Inflammatory macrophage treated with lipopolysaccharide for 4 hours (primary cell): ENCODE data around the gene SPNS2.

ENCODE experiments used
- DNase-seq: peaks from one replicate; pipeline ENCODE4 v3.0.0-alpha.2; 2020

Gene SPNS2

DNA sequence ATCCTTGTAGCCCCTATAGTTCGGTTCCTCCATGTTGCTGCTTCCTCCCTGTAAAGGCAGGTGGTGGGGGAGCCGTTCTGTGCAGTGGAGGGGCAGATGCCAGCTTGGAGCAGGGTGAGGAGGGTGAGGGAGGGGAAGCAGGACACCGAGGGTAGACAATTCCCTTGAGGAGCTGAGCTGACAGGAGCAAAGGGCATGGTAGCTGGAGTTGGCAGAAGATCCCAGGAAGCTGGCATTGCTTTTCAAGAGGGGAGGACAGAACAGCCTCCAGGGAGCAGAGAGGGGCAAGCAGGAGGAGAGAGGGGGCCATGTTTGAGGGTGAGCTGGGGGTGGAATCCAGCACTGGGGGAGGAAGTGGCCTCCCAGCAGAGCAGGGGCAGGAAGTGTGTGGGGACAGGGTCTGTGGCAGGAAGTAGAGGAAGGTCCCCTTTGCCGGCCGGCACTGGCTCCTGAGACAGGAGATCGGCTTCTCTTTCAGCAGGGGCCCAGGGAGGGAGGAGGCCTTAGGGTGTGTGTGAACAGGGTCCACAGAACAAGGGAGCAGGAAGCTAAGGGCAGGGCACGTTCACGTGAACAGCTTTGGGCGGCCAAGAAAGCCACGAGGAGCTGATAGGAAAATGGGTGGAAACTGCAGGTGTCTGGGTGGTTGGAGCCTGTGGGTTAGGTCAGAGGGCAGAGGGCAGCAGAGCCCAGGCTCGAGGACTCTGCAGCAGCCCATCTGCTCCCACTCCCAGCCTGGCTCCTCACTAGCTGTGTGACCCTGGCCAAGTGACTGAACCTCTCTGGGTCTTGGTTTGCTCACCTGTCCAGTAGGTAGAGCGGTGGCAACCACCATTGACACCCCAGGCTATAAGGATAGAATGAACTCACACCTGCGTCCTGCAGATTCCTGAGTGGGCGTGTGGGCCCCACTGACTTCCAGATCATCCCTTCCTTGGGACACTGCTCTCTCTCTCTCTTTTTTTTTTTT, 17.5 kb upstream of the SPNS2 start:
- no peak for DNase-seq

DNA sequence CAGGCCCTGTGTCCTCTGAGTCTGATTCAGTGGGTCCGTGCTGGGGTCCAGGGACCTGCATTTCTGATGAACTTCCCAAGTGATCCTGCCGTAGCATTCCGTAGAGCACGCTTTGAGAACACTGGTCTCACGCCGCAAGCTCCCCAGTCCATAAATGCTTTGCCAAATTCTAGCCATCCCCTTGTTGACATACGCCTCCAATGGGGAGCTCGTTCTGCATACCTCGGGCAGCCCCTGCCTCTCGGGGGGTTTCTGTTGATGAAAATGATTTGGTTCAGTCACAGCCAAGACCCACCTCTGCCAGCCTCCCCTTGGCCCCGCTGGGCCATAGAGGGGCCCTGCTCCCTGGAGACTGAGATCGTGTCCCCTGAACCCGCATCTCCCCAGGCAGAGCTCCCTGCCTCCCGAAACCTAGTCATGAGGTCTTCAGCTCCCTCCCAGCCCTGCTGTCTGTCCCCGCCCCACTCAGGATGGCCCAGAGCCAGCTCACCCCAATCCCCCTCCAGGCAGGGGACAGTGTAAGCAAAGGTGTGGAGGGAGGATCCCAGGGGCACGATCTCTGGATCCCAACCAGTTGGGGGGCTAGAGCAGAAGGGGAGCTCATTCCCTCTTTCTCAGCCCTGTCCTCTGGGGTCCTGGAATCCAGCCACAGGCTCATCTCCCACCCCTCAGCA, 16.2 kb upstream of the SPNS2 start:
- no peak for DNase-seq

DNA sequence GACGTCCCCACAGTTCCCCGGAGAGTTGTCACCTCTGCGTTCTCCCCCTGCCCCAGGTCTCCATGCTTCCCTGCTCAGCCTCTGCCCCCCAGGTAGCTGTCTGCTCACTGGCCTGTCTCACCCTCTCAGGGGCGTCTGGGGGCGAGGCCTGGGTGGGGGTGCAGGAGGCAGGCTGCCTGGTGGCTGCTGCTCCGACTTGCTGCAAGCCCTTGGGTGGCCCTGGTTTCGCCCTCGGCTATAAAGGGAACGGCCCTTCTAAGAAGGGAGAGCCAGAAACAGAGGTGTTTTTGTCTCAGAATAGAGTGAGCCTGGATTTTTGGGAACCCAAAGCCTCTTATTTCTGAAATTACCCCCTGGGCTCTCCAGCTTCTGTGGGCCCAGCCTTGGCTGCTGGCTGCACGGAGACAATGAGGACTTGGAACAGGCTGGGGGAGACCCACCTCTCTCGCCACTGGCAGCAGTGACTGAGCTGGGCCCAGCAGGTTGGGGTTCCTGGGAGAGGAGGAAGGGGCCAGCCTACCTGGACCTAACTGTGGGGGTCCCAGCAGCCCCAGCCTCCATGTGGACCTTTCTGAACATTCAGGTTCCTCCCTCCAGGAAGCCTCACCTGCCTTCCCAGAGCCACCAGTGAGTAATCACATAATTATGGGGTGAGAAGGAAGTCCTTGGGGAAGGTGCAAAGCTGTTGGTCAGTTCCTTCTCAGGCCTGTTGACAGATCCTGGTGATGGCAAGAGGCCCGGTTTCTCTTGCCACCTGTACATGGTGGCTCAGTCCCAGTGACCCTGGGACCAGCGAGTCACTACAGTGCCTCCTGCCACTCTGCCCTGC, 15.5 kb upstream of the SPNS2 start:
- no peak for DNase-seq

GRCh38 chr17:4485676-4486646, 12.7 kb upstream of the SPNS2 start:
- DNase-seq = no peak

GRCh38 chr17:4487296-4487695, 11.4 kb upstream of the SPNS2 start:
- no peak for DNase-seq

GRCh38 chr17:4487820-4488716, 10.6 kb upstream of the SPNS2 start:
- no peak for DNase-seq

- DNase-seq = no peak
Observed at GRCh38 chr17:4488989-4489595, 9.6 kb upstream of the SPNS2 start.

- DNase-seq = no peak
Observed at GRCh38 chr17:4490109-4490591, 8.5 kb upstream of the SPNS2 start.

DNA sequence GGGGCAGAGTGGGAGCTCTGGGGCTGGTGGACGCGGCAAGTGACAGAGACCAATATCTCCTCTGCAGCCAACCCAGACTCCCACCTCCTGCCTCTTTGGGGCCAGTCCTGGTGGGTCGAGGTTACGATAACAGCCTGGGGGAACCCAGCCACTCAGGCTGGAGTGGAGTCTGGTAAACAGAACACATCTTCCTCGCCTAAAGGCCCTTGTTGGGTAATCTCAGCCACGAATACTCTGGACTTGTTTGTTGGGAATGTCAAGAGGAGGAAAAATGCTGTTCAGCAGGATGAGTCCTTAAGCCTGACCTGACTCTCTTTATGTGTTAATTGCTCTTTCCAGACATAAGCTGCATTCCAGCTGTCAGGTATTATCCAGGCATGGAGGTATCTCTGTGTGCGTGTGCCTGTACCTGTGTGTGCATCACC, 8.0 kb upstream of the SPNS2 start:
- no peak for DNase-seq

DNA sequence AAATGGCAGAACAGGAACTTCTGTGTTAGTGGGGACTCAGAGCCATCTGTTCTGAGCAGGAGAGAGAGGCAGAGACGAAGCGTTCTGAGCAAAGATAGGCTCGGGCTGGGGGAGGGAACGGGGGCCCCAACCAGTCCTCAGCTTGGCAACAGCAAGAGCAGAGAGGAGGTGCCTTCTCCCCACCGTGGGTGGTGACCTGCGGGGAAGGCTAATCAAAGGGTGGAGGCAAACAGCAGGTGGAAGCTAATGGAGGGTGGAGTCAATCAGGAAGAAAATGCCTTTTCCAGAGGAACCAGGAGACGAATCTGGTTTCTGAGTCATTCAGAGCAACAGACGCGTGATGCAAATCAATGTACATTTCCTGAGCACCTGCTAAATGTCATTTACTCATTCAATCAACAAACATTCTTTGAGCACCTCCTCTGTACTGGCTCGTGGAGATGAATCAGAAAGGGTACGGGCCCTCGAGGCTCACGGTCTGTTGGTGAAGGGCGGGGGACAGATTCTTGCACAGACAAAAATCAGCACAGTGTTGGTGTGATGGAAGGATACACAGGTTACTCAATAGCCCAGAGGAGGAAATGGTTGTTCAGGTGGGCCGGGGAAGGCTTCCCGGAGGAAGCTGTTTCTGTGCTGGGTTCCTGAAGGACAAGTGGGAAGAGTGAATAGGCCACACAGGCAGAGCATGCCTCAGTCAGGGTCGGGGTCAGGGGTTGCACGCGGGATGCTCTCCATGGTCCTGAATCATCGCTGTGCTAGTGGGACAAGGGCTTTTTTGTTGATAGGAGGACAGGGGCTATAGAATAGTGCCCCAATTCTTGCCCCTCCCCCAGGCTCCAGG, 5.7 kb upstream of the SPNS2 start:
- DNase-seq = no peak

GRCh38 chr17:4497101-4497824, 1.4 kb upstream of the SPNS2 start:
- DNase-seq = no peak

DNA sequence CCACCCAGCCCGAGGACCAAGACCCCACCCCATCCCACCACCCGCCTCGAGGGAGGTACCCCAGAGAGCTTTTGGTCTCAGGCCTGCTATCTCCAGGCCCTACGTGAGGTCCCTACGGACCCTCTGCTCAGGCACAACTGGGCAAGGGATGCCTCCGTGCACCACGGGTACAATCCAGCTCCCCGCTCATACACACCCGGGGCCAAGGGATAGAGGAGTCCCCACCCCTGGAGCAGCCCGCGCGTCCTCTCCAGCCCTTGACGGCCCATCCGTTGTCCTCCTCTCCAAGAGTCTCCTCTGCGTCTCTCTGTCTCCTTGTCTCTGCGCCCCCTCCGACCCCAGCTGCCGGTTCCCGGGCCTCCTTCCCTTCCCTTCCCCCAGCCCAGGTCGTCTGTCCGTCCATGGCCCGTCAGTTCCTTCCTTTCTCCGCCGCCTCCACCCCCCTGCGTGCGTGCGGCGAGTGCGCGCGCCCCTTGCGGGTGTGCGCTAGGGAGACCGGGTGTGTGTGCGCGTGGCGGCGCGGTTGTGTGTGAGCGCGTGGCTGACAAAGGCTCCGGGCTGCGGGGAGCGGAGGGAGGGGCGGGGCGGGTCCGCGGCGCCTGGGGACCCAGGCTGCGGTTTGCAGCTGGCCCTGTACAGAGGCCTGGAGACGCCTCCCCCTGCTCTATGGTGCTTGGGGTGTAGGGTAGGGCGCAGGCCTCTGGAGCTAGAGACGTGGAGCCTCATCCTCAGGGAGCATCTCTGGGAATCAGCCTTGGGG, 930 bp downstream of the SPNS2 start:
- no peak for DNase-seq

DNA sequence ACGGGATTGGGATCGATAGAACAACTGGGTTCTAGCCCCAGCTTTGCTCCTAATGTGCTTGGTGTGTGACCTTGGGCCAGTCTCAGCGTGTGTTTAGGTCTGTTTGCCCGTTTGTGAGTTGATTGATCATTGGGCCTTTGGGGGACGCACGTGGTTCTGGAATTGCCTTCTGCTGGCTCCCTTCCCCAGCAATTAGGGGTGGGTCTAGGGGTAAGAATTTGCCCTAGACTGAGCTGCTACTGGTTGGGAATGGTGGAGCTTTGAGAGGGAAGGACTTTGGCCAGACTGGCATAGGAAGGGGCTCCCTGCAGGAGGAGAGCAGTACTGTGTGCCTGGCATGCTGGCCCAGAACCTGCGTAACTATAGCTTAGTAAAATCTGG, 1.5 kb downstream of the SPNS2 start:
- no peak for DNase-seq

DNA sequence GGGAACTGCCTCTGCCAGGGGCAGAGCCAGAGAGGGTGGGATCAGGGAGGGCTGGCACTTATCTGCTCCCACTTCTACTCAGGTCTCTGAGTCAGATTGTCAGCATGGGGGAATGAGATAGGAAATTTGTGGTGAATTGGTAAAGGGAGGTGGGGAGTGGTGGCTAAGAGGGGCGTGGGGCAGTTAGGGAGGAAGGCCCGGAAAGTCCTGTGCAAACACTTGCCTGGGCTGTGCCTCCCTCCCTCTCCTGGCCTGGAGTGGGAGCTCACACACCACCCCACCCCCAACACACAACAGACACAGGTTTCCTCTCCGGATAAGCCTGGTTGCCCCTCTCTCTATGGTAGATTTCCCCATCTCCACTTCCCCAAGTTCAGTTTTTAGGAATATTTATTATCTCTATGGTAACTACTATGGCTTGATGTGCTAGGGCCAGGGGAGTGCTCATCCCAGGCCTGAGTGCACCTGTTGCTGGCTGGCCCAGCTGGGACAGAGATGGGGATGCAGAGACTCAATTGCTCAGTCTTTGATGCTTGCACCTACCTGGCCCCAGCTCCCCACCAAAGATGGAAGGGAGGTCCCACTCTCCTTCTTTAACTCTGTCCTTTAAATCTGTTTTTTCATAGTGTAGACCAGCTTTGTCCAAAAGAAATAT, 2.7 kb downstream of the SPNS2 start:
- DNase-seq = no peak

- DNase-seq = no peak
Observed at GRCh38 chr17:4502466-4503154, 3.9 kb downstream of the SPNS2 start.

DNA sequence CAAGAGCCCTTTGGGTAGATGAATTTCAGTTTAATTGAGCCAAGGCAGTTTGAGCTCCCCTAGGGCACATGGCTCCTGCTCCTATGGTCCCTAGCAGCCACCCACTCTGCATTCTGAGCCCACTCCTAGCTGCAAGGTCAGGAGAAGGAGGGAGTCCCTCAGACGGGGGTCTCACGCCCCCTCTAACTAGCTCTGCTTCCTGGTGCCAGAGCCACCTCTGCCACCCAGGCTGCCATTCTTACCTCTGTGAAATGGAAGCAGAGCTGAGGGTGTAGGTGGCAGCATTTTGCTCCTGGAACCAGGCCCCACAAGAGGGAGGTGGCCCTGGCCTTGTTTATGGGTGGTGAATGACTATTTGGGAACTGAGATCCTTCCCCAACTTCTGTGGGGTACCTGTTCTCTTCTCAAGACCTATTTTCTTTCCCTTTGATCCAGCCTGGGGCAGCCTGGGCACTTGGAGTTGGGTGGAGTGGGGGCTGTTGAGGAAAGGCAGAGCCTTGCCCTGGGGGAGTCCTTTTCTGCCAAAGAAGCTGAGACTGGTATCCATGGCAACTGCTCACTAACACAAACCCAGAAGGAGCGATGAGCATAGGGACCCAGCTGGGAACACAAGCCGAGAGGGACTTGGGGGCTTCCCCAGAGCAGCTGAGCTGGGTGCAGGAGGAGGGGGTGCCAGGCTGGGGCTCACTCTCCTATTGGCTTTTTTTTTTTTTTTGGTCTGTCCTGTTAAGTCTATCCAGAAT, 4.8 kb downstream of the SPNS2 start:
- no peak for DNase-seq
